Measurements from ENCODE around the gene TCF7L2.

Gene TCF7L2

DNA sequence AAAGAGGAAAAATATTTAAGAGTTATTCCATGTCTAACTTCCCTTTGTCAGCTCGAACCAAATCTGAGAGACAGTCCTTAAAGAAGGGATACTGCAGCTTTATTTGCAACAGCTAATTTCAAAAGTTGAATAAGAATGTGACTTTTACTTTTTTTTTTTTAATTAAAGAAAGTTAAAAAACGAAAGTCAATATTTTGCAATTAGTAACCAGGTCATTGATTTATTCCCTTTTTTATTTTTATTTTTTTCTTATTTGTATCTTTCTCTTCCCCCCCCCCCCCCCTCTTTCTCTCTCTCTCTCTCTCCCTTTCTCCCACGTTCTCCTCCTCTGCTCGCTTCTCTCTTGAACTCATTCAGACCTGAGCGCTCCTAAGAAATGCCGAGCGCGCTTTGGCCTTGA lies 209.5 kb downstream of the TCF7L2 start:
- DNase-seq (ENCODE audit: low read depth, low spot score): no peak
- no peak for TF ChIP-seq YY1 (IDR thresholded peaks at IDR 0.05; ENCODE audit: insufficient read depth, insufficient read length)
- TF ChIP-seq SUZ12 (IDR thresholded peaks at IDR 0.05; ENCODE audit: extremely low read depth, insufficient read depth, insufficient read length): no peak
- TF ChIP-seq ZNF274 (IDR thresholded peaks at IDR 0.05; ENCODE audit: low read depth, low read length): no peak
- H3K4me1 ChIP-seq (ENCODE audit: insufficient read depth, insufficient read length): no peaks in the 10 kb centered on the region
- no peak overlapping the region for H3K9ac ChIP-seq (ENCODE audit: insufficient read length, low read depth)
- no peak overlapping the region for H3K4me3 ChIP-seq (ENCODE audit: insufficient read length, low read depth)
- peaks cover 57% of the 10 kb centered on the region for H3K36me3 ChIP-seq (ENCODE audit: insufficient read depth, insufficient read length, low read length)
- H3K27me3 ChIP-seq (ENCODE audit: insufficient read depth, insufficient read length): no peaks in the 10 kb centered on the region
- H3K9me3 ChIP-seq (ENCODE audit: insufficient read depth, low read length): no peaks in the 10 kb centered on the region

DNA sequence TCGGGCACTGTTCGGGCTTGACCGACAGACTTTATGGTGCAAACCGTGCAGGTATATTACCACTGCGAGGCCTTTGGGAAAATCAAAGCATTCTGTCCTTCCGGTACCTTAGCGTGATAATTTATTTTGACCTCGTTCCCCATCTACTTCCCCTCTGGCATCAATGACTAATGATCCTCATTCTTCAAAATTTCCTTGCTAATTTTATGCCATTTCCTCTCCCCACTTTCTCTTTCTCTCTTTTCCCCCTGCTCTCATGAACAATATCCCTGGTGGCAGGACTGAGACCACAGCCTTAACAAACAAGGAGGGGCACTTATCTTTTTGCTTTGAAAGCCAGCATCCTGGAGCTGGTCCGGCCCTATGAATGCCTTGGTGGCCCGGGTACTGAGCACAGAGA lies 210.6 kb downstream of the TCF7L2 start:
- Histone ChIP-seq H3K27me3 (ENCODE audit: insufficient read depth, insufficient read length) (no peaks in the 10 kb centered on the region), H3K9ac (ENCODE audit: insufficient read length, low read depth) (no peak overlapping the region), H3K36me3 (ENCODE audit: insufficient read depth, insufficient read length, low read length) (peaks cover 49% of the 10 kb centered on the region), H3K4me3 (ENCODE audit: insufficient read length, low read depth) (no peak overlapping the region), H3K4me1 (ENCODE audit: insufficient read depth, insufficient read length) (no peaks in the 10 kb centered on the region), H3K9me3 (ENCODE audit: insufficient read depth, low read length) (no peaks in the 10 kb centered on the region)
- TF ChIP-seq SUZ12 (IDR thresholded peaks at IDR 0.05; ENCODE audit: extremely low read depth, insufficient read depth, insufficient read length) (no peak), YY1 (IDR thresholded peaks at IDR 0.05; ENCODE audit: insufficient read depth, insufficient read length) (no peak), ZNF274 (IDR thresholded peaks at IDR 0.05; ENCODE audit: low read depth, low read length) (no peak)
- no peak for DNase-seq (ENCODE audit: low read depth, low spot score)

- TF ChIP-seq YY1 (IDR thresholded peaks at IDR 0.05; ENCODE audit: insufficient read depth, insufficient read length) (no peak), ZNF274 (IDR thresholded peaks at IDR 0.05; ENCODE audit: low read depth, low read length) (no peak), SUZ12 (IDR thresholded peaks at IDR 0.05; ENCODE audit: extremely low read depth, insufficient read depth, insufficient read length) (no peak)
- Histone ChIP-seq H3K27me3 (ENCODE audit: insufficient read depth, insufficient read length) (no peaks in the 10 kb centered on the region), H3K4me3 (ENCODE audit: insufficient read length, low read depth) (no peak overlapping the region), H3K36me3 (ENCODE audit: insufficient read depth, insufficient read length, low read length) (peaks cover 48% of the 10 kb centered on the region), H3K9ac (ENCODE audit: insufficient read length, low read depth) (no peak overlapping the region), H3K9me3 (ENCODE audit: insufficient read depth, low read length) (no peaks in the 10 kb centered on the region), H3K4me1 (ENCODE audit: insufficient read depth, insufficient read length) (no peaks in the 10 kb centered on the region)
- no peak for DNase-seq (ENCODE audit: low read depth, low spot score)
Measured at GRCh38 chr10:113161066-113161465, 211.0 kb downstream of the TCF7L2 start.

- no peak for TF ChIP-seq ZNF274 (IDR thresholded peaks at IDR 0.05; ENCODE audit: low read depth, low read length)
- TF ChIP-seq SUZ12 (IDR thresholded peaks at IDR 0.05; ENCODE audit: extremely low read depth, insufficient read depth, insufficient read length): no peak
- no peak for TF ChIP-seq YY1 (IDR thresholded peaks at IDR 0.05; ENCODE audit: insufficient read depth, insufficient read length)
- no peaks in the 10 kb centered on the region for H3K9me3 ChIP-seq (ENCODE audit: insufficient read depth, low read length)
- no peaks in the 10 kb centered on the region for H3K4me1 ChIP-seq (ENCODE audit: insufficient read depth, insufficient read length)
- peaks cover 38% of the 10 kb centered on the region for H3K36me3 ChIP-seq (ENCODE audit: insufficient read depth, insufficient read length, low read length)
- H3K4me3 ChIP-seq (ENCODE audit: insufficient read length, low read depth): no peak overlapping the region
- H3K9ac ChIP-seq (ENCODE audit: insufficient read length, low read depth): no peak overlapping the region
- no peaks in the 10 kb centered on the region for H3K27me3 ChIP-seq (ENCODE audit: insufficient read depth, insufficient read length)
- DNase-seq (ENCODE audit: low read depth, low spot score): no peak
Measured at GRCh38 chr10:113162960-113163359, 212.9 kb downstream of the TCF7L2 start.

- peaks cover 34% of the 10 kb centered on the region for H3K36me3 ChIP-seq (ENCODE audit: insufficient read depth, insufficient read length, low read length)
- no peak for TF ChIP-seq YY1 (IDR thresholded peaks at IDR 0.05; ENCODE audit: insufficient read depth, insufficient read length)
- no peak overlapping the region for H3K4me3 ChIP-seq (ENCODE audit: insufficient read length, low read depth)
- H3K9me3 ChIP-seq (ENCODE audit: insufficient read depth, low read length): no peaks in the 10 kb centered on the region
- no peaks in the 10 kb centered on the region for H3K27me3 ChIP-seq (ENCODE audit: insufficient read depth, insufficient read length)
- no peak for DNase-seq (ENCODE audit: low read depth, low spot score)
- no peak overlapping the region for H3K9ac ChIP-seq (ENCODE audit: insufficient read length, low read depth)
- H3K4me1 ChIP-seq (ENCODE audit: insufficient read depth, insufficient read length): no peaks in the 10 kb centered on the region
Measured at GRCh38 chr10:113165673-113166072, 215.6 kb downstream of the TCF7L2 start.

- H3K9ac ChIP-seq (ENCODE audit: insufficient read length, low read depth): no peak overlapping the region
- TF ChIP-seq ZNF274 (IDR thresholded peaks at IDR 0.05; ENCODE audit: low read depth, low read length): no peak
- no peak for TF ChIP-seq YY1 (IDR thresholded peaks at IDR 0.05; ENCODE audit: insufficient read depth, insufficient read length)
- TF ChIP-seq SUZ12 (IDR thresholded peaks at IDR 0.05; ENCODE audit: extremely low read depth, insufficient read depth, insufficient read length): no peak
- no peaks in the 10 kb centered on the region for H3K27me3 ChIP-seq (ENCODE audit: insufficient read depth, insufficient read length)
- no peaks in the 10 kb centered on the region for H3K4me1 ChIP-seq (ENCODE audit: insufficient read depth, insufficient read length)
- H3K36me3 ChIP-seq (ENCODE audit: insufficient read depth, insufficient read length, low read length): peaks cover 18% of the 10 kb centered on the region
- DNase-seq (ENCODE audit: low read depth, low spot score): no peak
- no peak overlapping the region for H3K4me3 ChIP-seq (ENCODE audit: insufficient read length, low read depth)
- no peaks in the 10 kb centered on the region for H3K9me3 ChIP-seq (ENCODE audit: insufficient read depth, low read length)
Measured at GRCh38 chr10:113167702-113168101, 217.7 kb downstream of the TCF7L2 start.

DNA sequence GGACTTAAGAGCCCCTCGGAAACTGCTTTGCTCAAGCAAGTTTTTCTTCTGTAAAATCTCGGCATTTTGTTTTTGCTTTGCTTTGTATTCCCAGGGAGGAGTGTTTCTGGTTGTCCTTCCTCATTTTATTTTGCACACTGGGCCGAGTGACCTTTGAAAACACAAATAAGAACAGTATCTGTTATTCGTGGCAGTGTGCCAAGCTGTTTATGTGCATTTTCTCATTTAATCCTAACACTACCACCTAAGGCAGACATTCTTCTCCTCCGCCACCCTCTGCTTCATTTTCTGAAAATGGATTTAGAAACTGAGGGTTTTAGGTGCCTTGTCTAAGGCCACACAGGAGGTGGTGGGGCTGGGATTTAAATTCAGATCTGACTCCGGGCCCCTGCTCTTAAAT lies 218.5 kb downstream of the TCF7L2 start:
- TF ChIP-seq YY1 (IDR thresholded peaks at IDR 0.05; ENCODE audit: insufficient read depth, insufficient read length) (no peak), ZNF274 (IDR thresholded peaks at IDR 0.05; ENCODE audit: low read depth, low read length) (no peak)

DNA sequence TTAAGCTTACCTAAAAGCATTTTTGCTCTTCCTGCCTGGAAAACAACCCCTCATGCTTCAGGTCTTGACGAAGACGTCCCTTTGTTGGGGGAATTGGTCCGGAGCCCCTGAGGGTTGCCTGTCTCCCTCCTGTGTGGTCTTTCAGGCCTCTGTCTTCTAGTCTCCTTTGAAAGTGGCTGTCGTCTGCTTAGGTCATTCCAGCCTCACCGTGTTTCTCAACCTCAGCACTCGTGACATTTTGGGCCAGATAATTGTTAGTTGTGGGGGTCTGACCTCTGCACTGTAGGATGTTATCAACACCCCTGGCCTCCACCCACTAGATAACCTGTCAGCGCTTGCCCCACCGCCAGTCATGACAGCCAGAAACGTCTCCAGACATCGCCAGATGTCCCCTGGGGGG lies 219.1 kb downstream of the TCF7L2 start:
- TF ChIP-seq SUZ12 (IDR thresholded peaks at IDR 0.05; ENCODE audit: extremely low read depth, insufficient read depth, insufficient read length) (no peak), YY1 (IDR thresholded peaks at IDR 0.05; ENCODE audit: insufficient read depth, insufficient read length) (no peak), ZNF274 (IDR thresholded peaks at IDR 0.05; ENCODE audit: low read depth, low read length) (no peak)
- Histone ChIP-seq H3K27me3 (ENCODE audit: insufficient read depth, insufficient read length) (no peaks in the 10 kb centered on the region), H3K4me3 (ENCODE audit: insufficient read length, low read depth) (no peak overlapping the region), H3K36me3 (ENCODE audit: insufficient read depth, insufficient read length, low read length) (peaks cover 12% of the 10 kb centered on the region), H3K4me1 (ENCODE audit: insufficient read depth, insufficient read length) (no peaks in the 10 kb centered on the region), H3K9ac (ENCODE audit: insufficient read length, low read depth) (no peak overlapping the region), H3K9me3 (ENCODE audit: insufficient read depth, low read length) (no peaks in the 10 kb centered on the region)
- no peak for DNase-seq (ENCODE audit: low read depth, low spot score)

More for the DNA sequence above, 218.5 kb downstream of the TCF7L2 start:
- Histone ChIP-seq H3K9me3 (ENCODE audit: insufficient read depth, low read length) (no peaks in the 10 kb centered on the region), H3K4me1 (ENCODE audit: insufficient read depth, insufficient read length) (no peaks in the 10 kb centered on the region), H3K27me3 (ENCODE audit: insufficient read depth, insufficient read length) (no peaks in the 10 kb centered on the region), H3K36me3 (ENCODE audit: insufficient read depth, insufficient read length, low read length) (peaks cover 17% of the 10 kb centered on the region), H3K9ac (ENCODE audit: insufficient read length, low read depth) (no peak overlapping the region), H3K4me3 (ENCODE audit: insufficient read length, low read depth) (no peak overlapping the region)
- DNase-seq (ENCODE audit: low read depth, low spot score): no peak

All from NT2/D1 (cell line).